ENCODE results near the gene DIPK1B.
A peak's percentile ranks its signal among the peaks of the same experiment; 100 is the strongest.

The DIPK1B gene

GRCh38 chr9:136685790-136686533, 26.4 kb upstream of the DIPK1B start:
- no peak overlapping the region for H3K27ac ChIP-seq (ENCODE audit: low read depth, low read length)
- H2AK5ac ChIP-seq (ENCODE audit: low read length) = no peak overlapping the region
- H3K4me3 ChIP-seq (ENCODE audit: low read depth, low read length) = peak overlapping the region; percentile 78
- WGBS (ENCODE audit: extremely low coverage, insufficient coverage, insufficient read length) = no CpG with 5 or more reads among the region's 19 CpGs
- no peak overlapping the region for H3K14ac ChIP-seq (ENCODE audit: low read length)
- no peak overlapping the region for H3K18ac ChIP-seq (ENCODE audit: low read length)
- peak overlapping the region; percentile 60 for H4K91ac ChIP-seq (ENCODE audit: low read depth, low read length)
- no peak overlapping the region for H4K12ac ChIP-seq (ENCODE audit: low read depth, low read length)
- H3K23ac ChIP-seq (ENCODE audit: low read length) = no peak overlapping the region
- H3K27me3 ChIP-seq (ENCODE audit: insufficient read depth, low read length) = peaks cover 5% of the 10 kb centered on the region
- H3K79me2 ChIP-seq (ENCODE audit: control insufficient read depth, insufficient read depth, low read length, poor library complexity) = peaks cover 3% of the 10 kb centered on the region
- no peaks in the 10 kb centered on the region for H3K36me3 ChIP-seq (ENCODE audit: control insufficient read depth in 1 of 2, insufficient read depth in 2 of 2, low read length in 2 of 2)
- H2AFZ ChIP-seq (ENCODE audit: insufficient read depth, low read length, poor library complexity) = no peak overlapping the region
- no peak for DNase-seq
- no peak overlapping the region for H2BK12ac ChIP-seq (ENCODE audit: low read length)
- H3K4me1 ChIP-seq (ENCODE audit: control insufficient read depth in 1 of 2, insufficient read depth in 2 of 2, low read length in 2 of 2) = peaks cover 0 to 5% of the 10 kb centered on the region in 2 experiments
- H2BK5ac ChIP-seq (ENCODE audit: low read depth, low read length, poor library complexity) = no peak overlapping the region
- H3K4me2 ChIP-seq (ENCODE audit: low read length) = peak overlapping the region; percentile 86
- H3K4ac ChIP-seq (ENCODE audit: low read depth, low read length) = no peak overlapping the region
- H2BK120ac ChIP-seq (ENCODE audit: insufficient read depth, low read length, poor library complexity) = no peak overlapping the region
- peaks cover 8% of the 10 kb centered on the region for H3K79me1 ChIP-seq (ENCODE audit: low read length)
- no peak overlapping the region for H3K9ac ChIP-seq (ENCODE audit: low read length)
- no peaks in the 10 kb centered on the region for H3K9me3 ChIP-seq (ENCODE audit: insufficient read depth, low read depth, low read length)
- peak overlapping the region; percentile 79 for H4K8ac ChIP-seq (ENCODE audit: low read depth, low read length)

- Histone ChIP-seq H3K23ac (ENCODE audit: low read length) (no peak overlapping the region), H3K9me3 (ENCODE audit: insufficient read depth, low read depth, low read length) (peaks cover 1% of the 10 kb centered on the region), H4K91ac (ENCODE audit: low read depth, low read length) (peak overlapping the region; percentile 60), H3K4ac (ENCODE audit: low read depth, low read length) (no peak overlapping the region), H4K12ac (ENCODE audit: low read depth, low read length) (peak overlapping the region; percentile 32), H3K79me2 (ENCODE audit: control insufficient read depth, insufficient read depth, low read length, poor library complexity) (peaks cover 3% of the 10 kb centered on the region), H3K36me3 (ENCODE audit: control insufficient read depth in 1 of 2, insufficient read depth in 2 of 2, low read length in 2 of 2) (no peaks in the 10 kb centered on the region), H3K27ac (ENCODE audit: low read depth, low read length) (no peak overlapping the region), H2AFZ (ENCODE audit: insufficient read depth, low read length, poor library complexity) (peak overlapping the region; percentile 77), H2BK120ac (ENCODE audit: insufficient read depth, low read length, poor library complexity) (no peak overlapping the region), H3K9ac (ENCODE audit: low read length) (no peak overlapping the region), H3K4me2 (ENCODE audit: low read length) (peak overlapping the region; percentile 86), H2BK12ac (ENCODE audit: low read length) (no peak overlapping the region), H2AK5ac (ENCODE audit: low read length) (no peak overlapping the region), H3K79me1 (ENCODE audit: low read length) (peaks cover 8% of the 10 kb centered on the region), H3K14ac (ENCODE audit: low read length) (peak overlapping the region; percentile 78), H4K8ac (ENCODE audit: low read depth, low read length) (peak overlapping the region; percentile 79), H3K4me1 (ENCODE audit: control insufficient read depth in 1 of 2, insufficient read depth in 2 of 2, low read length in 2 of 2) (peaks cover 0 to 5% of the 10 kb centered on the region in 2 experiments), H3K27me3 (ENCODE audit: insufficient read depth, low read length) (peaks cover 5% of the 10 kb centered on the region), H3K18ac (ENCODE audit: low read length) (peak overlapping the region; percentile 34), H3K4me3 (ENCODE audit: low read depth, low read length) (peak overlapping the region; percentile 78), H2BK5ac (ENCODE audit: low read depth, low read length, poor library complexity) (no peak overlapping the region)
- DNase-seq = no peak
- no CpG with 5 or more reads among the region's 20 CpGs for WGBS (ENCODE audit: extremely low coverage, insufficient coverage, insufficient read length)
Measured at GRCh38 chr9:136686534-136686793, 25.9 kb upstream of the DIPK1B start.

GRCh38 chr9:136686794-136687711, 25.3 kb upstream of the DIPK1B start, which contains the start of gene AGPAT2:
TSS of gene AGPAT2 (minus strand) at chr9:136687457. CDS start at chr9:136687357, 100 bp downstream.
- Histone ChIP-seq H3K9ac (ENCODE audit: low read length) (no peak within 1 kb of the TSS), H3K4ac (ENCODE audit: low read depth, low read length) (peak within 1 kb of the TSS; percentile 35), H2AK5ac (ENCODE audit: low read length) (no peak within 1 kb of the TSS), H3K79me2 (ENCODE audit: control insufficient read depth, insufficient read depth, low read length, poor library complexity) (peaks cover 3% of the 10 kb centered on the region), H4K8ac (ENCODE audit: low read depth, low read length) (peak within 1 kb of the TSS; percentile 79), H3K36me3 (ENCODE audit: control insufficient read depth in 1 of 2, insufficient read depth in 2 of 2, low read length in 2 of 2) (no peaks in the 10 kb centered on the region), H3K14ac (ENCODE audit: low read length) (peak within 1 kb of the TSS; percentile 78), H3K27ac (ENCODE audit: low read depth, low read length) (no peak within 1 kb of the TSS), H3K18ac (ENCODE audit: low read length) (peak within 1 kb of the TSS; percentile 83), H4K91ac (ENCODE audit: low read depth, low read length) (peak within 1 kb of the TSS; percentile 60), H3K4me2 (ENCODE audit: low read length) (peak within 1 kb of the TSS; percentile 86), H2BK12ac (ENCODE audit: low read length) (no peak within 1 kb of the TSS), H2BK5ac (ENCODE audit: low read depth, low read length, poor library complexity) (no peak within 1 kb of the TSS), H3K23ac (ENCODE audit: low read length) (no peak within 1 kb of the TSS), H3K4me3 (ENCODE audit: low read depth, low read length) (peak within 1 kb of the TSS; percentile 78), H3K79me1 (ENCODE audit: low read length) (peaks cover 8% of the 10 kb centered on the region), H3K27me3 (ENCODE audit: insufficient read depth, low read length) (peaks cover 5% of the 10 kb centered on the region), H2AFZ (ENCODE audit: insufficient read depth, low read length, poor library complexity) (peak within 1 kb of the TSS; percentile 77), H2BK120ac (ENCODE audit: insufficient read depth, low read length, poor library complexity) (peak within 1 kb of the TSS; percentile 37), H4K12ac (ENCODE audit: low read depth, low read length) (peak within 1 kb of the TSS; percentile 54), H3K4me1 (ENCODE audit: control insufficient read depth in 1 of 2, insufficient read depth in 2 of 2, low read length in 2 of 2) (peaks cover 0 to 5% of the 10 kb centered on the region in 2 experiments), H3K9me3 (ENCODE audit: insufficient read depth, low read depth, low read length) (peaks cover 2% of the 10 kb centered on the region)
- WGBS (ENCODE audit: extremely low coverage, insufficient coverage, insufficient read length) = no CpG with 5 or more reads among the region's 106 CpGs
- no peak for DNase-seq

GRCh38 chr9:136687721-136688223, 24.6 kb upstream of the DIPK1B start:
- Histone ChIP-seq H3K23ac (ENCODE audit: low read length) (no peak overlapping the region), H3K79me1 (ENCODE audit: low read length) (peaks cover 8% of the 10 kb centered on the region), H3K9ac (ENCODE audit: low read length) (no peak overlapping the region), H3K27me3 (ENCODE audit: insufficient read depth, low read length) (peaks cover 5% of the 10 kb centered on the region), H3K27ac (ENCODE audit: low read depth, low read length) (no peak overlapping the region), H2AFZ (ENCODE audit: insufficient read depth, low read length, poor library complexity) (no peak overlapping the region), H2BK5ac (ENCODE audit: low read depth, low read length, poor library complexity) (no peak overlapping the region), H3K4me3 (ENCODE audit: low read depth, low read length) (no peak overlapping the region), H2BK120ac (ENCODE audit: insufficient read depth, low read length, poor library complexity) (no peak overlapping the region), H3K4me2 (ENCODE audit: low read length) (no peak overlapping the region), H4K12ac (ENCODE audit: low read depth, low read length) (no peak overlapping the region), H2BK12ac (ENCODE audit: low read length) (no peak overlapping the region), H3K4me1 (ENCODE audit: control insufficient read depth in 1 of 2, insufficient read depth in 2 of 2, low read length in 2 of 2) (peaks cover 0 to 5% of the 10 kb centered on the region in 2 experiments), H2AK5ac (ENCODE audit: low read length) (no peak overlapping the region), H3K36me3 (ENCODE audit: control insufficient read depth in 1 of 2, insufficient read depth in 2 of 2, low read length in 2 of 2) (no peaks in the 10 kb centered on the region), H3K79me2 (ENCODE audit: control insufficient read depth, insufficient read depth, low read length, poor library complexity) (peaks cover 3% of the 10 kb centered on the region), H3K18ac (ENCODE audit: low read length) (no peak overlapping the region), H3K4ac (ENCODE audit: low read depth, low read length) (no peak overlapping the region), H4K91ac (ENCODE audit: low read depth, low read length) (no peak overlapping the region), H4K8ac (ENCODE audit: low read depth, low read length) (no peak overlapping the region), H3K9me3 (ENCODE audit: insufficient read depth, low read depth, low read length) (peaks cover 2% of the 10 kb centered on the region), H3K14ac (ENCODE audit: low read length) (no peak overlapping the region)
- no CpG with 5 or more reads among the region's 37 CpGs for WGBS (ENCODE audit: extremely low coverage, insufficient coverage, insufficient read length)
- DNase-seq = no peak

Measured in trophoblast cell (in vitro differentiated cells and primary cell).